A549 (cell line): Measurements from ENCODE around the gene CDCA3. TPM values are rescaled to one million over a fixed set of nuclear protein-coding genes. Genes with fewer than 3 reads are reported as not detected.
A peak's percentile ranks its signal among the peaks of the same experiment; 100 is the strongest.

ENCODE experiments used
- ATAC-seq, 2 experiments: fragments of 200-7000 bp in 1 of 2; fragments of >200 bp in 1 of 2; cut with Nextera tagmentation in 1 of 2; cut with Tn5 transposase in 1 of 2; 3 replicates each; pipeline versions ENCODE4 v1.8.0 to v1.9.1; 2018 to 2020; ENCODE audit warnings: mild to moderate bottlenecking in 1 of 2, moderate library complexity in 1 of 2
- CTCF ChIA-PET: fragments of 300-600 bp; sonication (Branson Sonifier 250); formaldehyde crosslinking; extraction: SDS; loops from one replicate; lab custom pipeline; 2021; ENCODE audit warnings: antibody characterized with exemption, inconsistent platforms; lab: Yijun Ruan, JAX
- POLR2A ChIA-PET: fragments of 350-600 bp; formaldehyde crosslinking; extraction: SDS; loops from one replicate; lab custom pipeline; 2021; ENCODE audit warnings: antibody characterized with exemption, inconsistent platforms; lab: Yijun Ruan, JAX
- DNase-seq, 2 experiments: peaks; one replicate each; pipeline versions ENCODE4 v3.0.0 to v3.0.0-alpha.2; 2011 to 2016; ENCODE audit warnings: low read depth in 1 of 2, low spot score in 1 of 2
- FAIRE-seq: peaks from 2 replicates; lab custom pipeline; 2011; peaks lifted over from hg19 to GRCh38; lab: Jason Lieb, UNC
- H3K27ac ChIP-seq, 2 experiments: fragments of >200 bp; sonication (Bioruptor Twin); formaldehyde crosslinking; 3 replicates each; pipeline ENCODE4 v1.5.1; 2016 to 2017
- H3K4me1 ChIP-seq: fragments of >200 bp; sonication (Bioruptor Twin); formaldehyde crosslinking; 3 replicates; pipeline ENCODE4 v1.6.1; 2016
- H3K4me2 ChIP-seq: fragments of >200 bp; sonication (Bioruptor Twin); formaldehyde crosslinking; 3 replicates; pipeline ENCODE4 v1.6.1; 2016
- H3K4me3 ChIP-seq: fragments of >200 bp; sonication (Bioruptor Twin); formaldehyde crosslinking; 3 replicates; pipeline ENCODE4 v1.5.1; 2016
- H3K9me3 ChIP-seq: fragments of >200 bp; sonication (Bioruptor Twin); formaldehyde crosslinking; 3 replicates; pipeline ENCODE4 v1.6.1; 2016
- ATOH8 ChIP-seq: fragments of 250-450 bp; sonication (Bioruptor Pico); IDR thresholded peaks from 2 replicates; pipeline ENCODE4 v1.5.0; 2020; ENCODE audit warnings: low read depth, mild to moderate bottlenecking, moderate library complexity
- BCL3 ChIP-seq: fragments of >200 bp; sonication (Bioruptor Twin); formaldehyde crosslinking; IDR thresholded peaks from 3 replicates; pipeline ENCODE4 v1.6.1; 2016
- CBX2 ChIP-seq: fragments of 200-600 bp; sonication (generic); IDR thresholded peaks from 2 replicates; pipeline ENCODE4 v1.6.1; 2016; ENCODE audit warnings: low read depth, mild to moderate bottlenecking, borderline replicate concordance
- CHD2 ChIP-seq: fragments of 150-350 bp; IDR thresholded peaks from 2 replicates; pipeline ENCODE4 v1.6.1; 2014; ENCODE audit warnings: low read length; ENCODE audit not compliant: partially characterized antibody
- CHD4 ChIP-seq: fragments of 200-600 bp; sonication (generic); IDR thresholded peaks from 2 replicates; pipeline ENCODE4 v1.6.1; 2016; ENCODE audit warnings: antibody characterized with exemption, mild to moderate bottlenecking, borderline replicate concordance
- CTCF ChIP-seq: fragments of >200 bp; sonication (Bioruptor Twin); formaldehyde crosslinking; IDR thresholded peaks from 3 replicates; pipeline ENCODE4 v1.5.1; 2016
- E2F6 ChIP-seq: IDR thresholded peaks from 2 replicates; pipeline ENCODE4 v1.6.1; 2012; ENCODE audit warnings: low read depth, borderline replicate concordance
- FOXS1 ChIP-seq: fragments of 250-450 bp; sonication (Bioruptor Pico); IDR thresholded peaks from 2 replicates; pipeline ENCODE4 v1.5.0; 2020; ENCODE audit warnings: mild to moderate bottlenecking, moderate library complexity
- GATA3 ChIP-seq: IDR thresholded peaks from 2 replicates; pipeline ENCODE4 v1.6.1; 2012; ENCODE audit warnings: borderline replicate concordance
- HDAC2 ChIP-seq: fragments of 200-600 bp; sonication (generic); IDR thresholded peaks from 2 replicates; pipeline ENCODE4 v1.6.1; 2016
- HMGXB4 ChIP-seq: fragments of 250-450 bp; sonication (Bioruptor Pico); IDR thresholded peaks from 2 replicates; pipeline ENCODE4 v1.5.0; 2021; ENCODE audit warnings: mild to moderate bottlenecking, moderate library complexity, borderline replicate concordance
- HOXB5 ChIP-seq: fragments of 250-450 bp; sonication (Bioruptor Pico); IDR thresholded peaks from 2 replicates; pipeline ENCODE4 v1.5.0; 2020; ENCODE audit warnings: mild to moderate bottlenecking, moderate library complexity
- JUN ChIP-seq, 2 experiments: fragments of >200 bp; sonication (Bioruptor Twin); formaldehyde crosslinking; IDR thresholded peaks; 2 replicates in 1 of 2; 3 replicates in 1 of 2; pipeline ENCODE4 v1.6.1; 2016 to 2017
- KDM1A ChIP-seq: fragments of 200-600 bp; sonication (generic); IDR thresholded peaks from 2 replicates; pipeline ENCODE4 v1.6.1; 2016; ENCODE audit warnings: low read depth, mild to moderate bottlenecking
- MAFK ChIP-seq: fragments of 450-650 bp; IDR thresholded peaks from 2 replicates; pipeline ENCODE4 v1.6.1; 2014; ENCODE audit not compliant: partially characterized antibody
- MAX ChIP-seq: IDR thresholded peaks from 2 replicates; pipeline ENCODE4 v1.6.1; 2012
- MYC ChIP-seq: IDR thresholded peaks from 2 replicates; pipeline ENCODE4 v1.6.1; 2012; ENCODE audit warnings: mild to moderate bottlenecking, inconsistent platforms, low read length, improper control_type of control experiment, borderline replicate concordance
- NFE2L2 ChIP-seq: fragments of 150-350 bp; conservative IDR thresholded peaks from 2 replicates; pipeline ENCODE4 v1.6.1; 2014; ENCODE audit warnings: low read length
- NPAS2 ChIP-seq: fragments of 250-450 bp; sonication (Bioruptor Pico); IDR thresholded peaks from 2 replicates; pipeline ENCODE4 v1.8.0; 2022; ENCODE audit warnings: mild to moderate bottlenecking, moderate library complexity, borderline replicate concordance
- PHF8 ChIP-seq: fragments of 200-600 bp; sonication (generic); IDR thresholded peaks from 2 replicates; pipeline ENCODE4 v1.6.1; 2016; ENCODE audit warnings: low read depth, mild to moderate bottlenecking, antibody characterized with exemption, moderate library complexity, borderline replicate concordance
- POLR2A ChIP-seq: IDR thresholded peaks from 2 replicates; pipeline ENCODE4 v1.6.1; 2012; ENCODE audit warnings: mild to moderate bottlenecking, low read length
- POLR2AphosphoS2 ChIP-seq: conservative IDR thresholded peaks from 2 replicates; pipeline ENCODE4 v1.6.1; 2012; ENCODE audit warnings: low read length, improper control_type of control experiment, inconsistent platforms
- RAD21 ChIP-seq, 2 experiments: fragments of >200 bp in 1 of 2; sonication (Bioruptor Twin) in 1 of 2; formaldehyde crosslinking in 1 of 2; IDR thresholded peaks in 1 of 2; conservative IDR thresholded peaks in 1 of 2; 2 replicates in 1 of 2; 3 replicates in 1 of 2; pipeline ENCODE4 v1.6.1; 2012 to 2018; ENCODE audit warnings: inconsistent platforms in 1 of 2
- RARB ChIP-seq: fragments of 250-450 bp; sonication (Bioruptor Pico); IDR thresholded peaks from 2 replicates; pipeline ENCODE4 v1.8.0; 2021; ENCODE audit warnings: mild to moderate bottlenecking, moderate library complexity
- RCOR1 ChIP-seq: fragments of 150-350 bp; IDR thresholded peaks from 2 replicates; pipeline ENCODE4 v1.6.1; 2014; ENCODE audit warnings: antibody characterized with exemption, low read length, low read depth
- REST ChIP-seq: fragments of 200-600 bp; sonication (generic); IDR thresholded peaks from 2 replicates; pipeline ENCODE4 v1.6.1; 2016; ENCODE audit warnings: antibody characterized with exemption, mild to moderate bottlenecking, moderate library complexity
- TP53 ChIP-seq: fragments of 250-450 bp; sonication (Bioruptor Pico); IDR thresholded peaks from 2 replicates; pipeline ENCODE4 v1.5.0; 2021; ENCODE audit warnings: mild to moderate bottlenecking, moderate library complexity
- USF2 ChIP-seq: fragments of 450-650 bp; IDR thresholded peaks from 2 replicates; pipeline ENCODE4 v1.6.1; 2014; ENCODE audit warnings: antibody characterized with exemption
- ZNF302 ChIP-seq: fragments of 250-450 bp; sonication (Bioruptor Pico); IDR thresholded peaks from 2 replicates; pipeline ENCODE4 v1.9.0; 2021; ENCODE audit warnings: inconsistent platforms, mild to moderate bottlenecking, moderate library complexity
- ZSCAN20 ChIP-seq: fragments of 250-450 bp; sonication (Bioruptor Pico); IDR thresholded peaks from 2 replicates; pipeline ENCODE4 v1.8.0; 2022; ENCODE audit warnings: mild to moderate bottlenecking, moderate library complexity
- WGBS: methylation state at CpG from one replicate; pipeline ENCODE4 v1.1.6; 2017; ENCODE audit errors: missing lambda C conversion rate; 5-methylcytosine and 5-hydroxymethylcytosine counted together
- polyA plus RNA-seq, 4 experiments: library from polyadenylated mRNA; depleted of rRNA in 3 of 4; stranded (reverse); fragments of >200 nt; fragmentation: RNase III in 1 of 4; extraction: RNeasy Plus Mini Kit Qiagen cat#74134 plus additional on column Dnase treatment in 1 of 4; gene quantifications; 2 replicates in 3 of 4; 3 replicates in 1 of 4; pipeline ENCODE4 v1.2.3, GENCODE V29; 2011 to 2017

The CDCA3 gene
- polyA plus RNA-seq, 2 of the 4 experiments (the other 2 are of a cell fraction) = 57.5 to 80.2 TPM

GRCh38 chr12:6827437-6827911, 23.6 kb downstream of the CDCA3 start:
- ChIA-PET POLR2A (interaction anchor here (0.6 to 2.6 kb wide), 4 partner anchors 24 to 104 kb away, joined by 3 to 20 read pairs (median 4); partner anchors contain the start of genes CDCA3, COPS7A, MLF2 and USP5), CTCF (interaction anchor here (1.0 to 29.8 kb wide), 11 partner anchors 15 to 264 kb away, joined by 3 to 306 read pairs (median 38); partner anchors contain the start of genes CD4, GNB3 and MLF2)
- DNase-seq (peak; percentile 84 to 96), FAIRE-seq (peak; percentile 70), ATAC-seq (peak; percentile 36 to 67; a peak in 5 of 6 replicates)
- peaks cover 19% of the 10 kb centered on the region for H3K4me1 ChIP-seq
- no peak overlapping the region for H3K4me3 ChIP-seq
- peak overlapping the region; percentile 87 to 96 for H3K27ac ChIP-seq
- peak overlapping the region; percentile 72 for H3K4me2 ChIP-seq
- WGBS = 9% methylated on average over 7 of the region's 8 CpGs
- H3K9me3 ChIP-seq = no peaks in the 10 kb centered on the region
- TF ChIP-seq MYC (0 out of 2 replicates have a peak, but pooled peaks have one; percentile 9), TP53 (CRISPR knock-in tag) (no peak), JUN (IDR thresholded peaks at IDR 0.05) (no peak), POLR2A (peak; percentile 39), PHF8 (no peak), ATOH8 (CRISPR knock-in tag) (no peak), MAX (peak; percentile 72), NFE2L2 (no peak), CHD2 (no peak), CHD4 (no peak), BCL3 (no peak), CBX2 (no peak), KDM1A (no peak), ZSCAN20 (CRISPR knock-in tag) (no peak), GATA3 (no peak), E2F6 (no peak), USF2 (peak; percentile 82), HDAC2 (no peak), HOXB5 (CRISPR knock-in tag) (no peak), REST (no peak), ZNF302 (CRISPR knock-in tag) (no peak), RCOR1 (no peak), NPAS2 (no peak), FOXS1 (no peak), POLR2AphosphoS2 (no peak), RAD21 (conservative IDR thresholded peaks at IDR 0.05 in 1 of 2, IDR thresholded peaks at IDR 0.05 in 1 of 2) (no peak), HMGXB4 (CRISPR knock-in tag) (no peak), RARB (CRISPR knock-in tag) (no peak), MAFK (no peak), CTCF (no peak)
